AG08395 (cell line): ENCODE results near the gene GALNT10.

Experiments
- DNase-seq: peaks from one replicate; pipeline ENCODE4 v3.0.0; 2012; ENCODE audit warnings: mixed read lengths, low spot score

The GALNT10 gene

GRCh38 chr5:154296525-154297159, 106.1 kb downstream of the GALNT10 start:
- no peak for DNase-seq

DNA sequence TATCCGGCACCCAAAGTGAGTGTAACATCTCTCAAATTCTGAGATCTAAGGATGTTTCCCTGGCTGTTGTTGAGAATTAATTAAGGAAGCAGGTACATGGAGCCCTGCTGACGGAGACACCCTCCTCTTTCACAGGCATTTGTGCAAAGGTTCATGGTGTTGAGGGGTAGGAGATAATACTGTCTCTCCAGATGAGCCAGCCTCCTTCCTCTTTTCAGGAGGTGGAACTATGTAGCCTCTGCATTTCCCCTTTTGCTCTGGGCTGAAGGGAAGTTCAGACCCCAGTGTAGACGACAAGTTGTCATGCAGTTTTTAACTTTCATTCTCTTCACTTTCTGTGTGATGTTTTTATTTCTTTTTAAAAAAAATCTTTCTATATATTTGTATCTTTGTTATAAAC, 107.5 kb downstream of the GALNT10 start:
- DNase-seq, result no peak

- DNase-seq, result no peak
Observed at GRCh38 chr5:154300207-154300883, 109.8 kb downstream of the GALNT10 start.

DNA sequence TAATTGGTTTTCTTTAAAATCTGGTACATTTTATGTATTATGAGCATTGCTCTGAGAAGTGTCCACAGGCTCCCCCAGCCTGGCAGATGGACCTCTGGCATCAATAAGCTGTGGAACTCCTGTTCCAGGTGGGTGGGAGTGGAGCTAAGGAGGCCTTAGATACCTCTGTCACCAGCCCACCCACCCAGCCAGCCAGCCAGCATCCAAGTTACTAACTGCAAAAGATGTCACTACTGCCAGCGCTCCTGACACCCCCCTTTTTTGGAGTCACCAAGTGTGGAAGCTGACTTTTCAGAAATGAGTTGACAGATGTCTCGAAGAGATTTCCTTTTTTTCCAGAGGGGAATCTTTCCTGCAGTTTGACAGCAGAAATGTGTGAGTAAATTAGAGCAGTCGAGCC, 111.2 kb downstream of the GALNT10 start:
- DNase-seq, result no peak

DNA sequence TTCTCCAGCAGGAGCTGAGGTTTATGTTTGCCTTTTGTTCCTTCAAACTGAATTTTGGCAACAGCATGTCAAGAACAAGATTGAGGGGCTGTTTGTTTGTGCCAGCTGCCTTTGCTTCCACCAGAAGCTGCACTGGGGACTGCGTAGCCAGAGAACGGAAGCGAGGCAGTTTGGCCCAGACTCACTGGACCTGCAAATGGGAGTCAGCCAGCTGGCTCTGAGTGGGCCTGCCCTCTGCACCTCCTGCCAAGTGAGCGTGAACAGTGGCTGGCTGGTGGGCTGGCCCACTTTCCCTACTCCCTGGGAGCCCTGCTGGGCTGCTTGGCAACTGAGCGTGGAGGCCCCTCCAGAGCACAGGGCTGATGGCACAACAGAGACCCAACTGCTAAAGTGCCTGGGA, 111.6 kb downstream of the GALNT10 start:
- DNase-seq, result no peak

- no peak for DNase-seq
Observed at GRCh38 chr5:154303133-154303532, 112.6 kb downstream of the GALNT10 start.

DNA sequence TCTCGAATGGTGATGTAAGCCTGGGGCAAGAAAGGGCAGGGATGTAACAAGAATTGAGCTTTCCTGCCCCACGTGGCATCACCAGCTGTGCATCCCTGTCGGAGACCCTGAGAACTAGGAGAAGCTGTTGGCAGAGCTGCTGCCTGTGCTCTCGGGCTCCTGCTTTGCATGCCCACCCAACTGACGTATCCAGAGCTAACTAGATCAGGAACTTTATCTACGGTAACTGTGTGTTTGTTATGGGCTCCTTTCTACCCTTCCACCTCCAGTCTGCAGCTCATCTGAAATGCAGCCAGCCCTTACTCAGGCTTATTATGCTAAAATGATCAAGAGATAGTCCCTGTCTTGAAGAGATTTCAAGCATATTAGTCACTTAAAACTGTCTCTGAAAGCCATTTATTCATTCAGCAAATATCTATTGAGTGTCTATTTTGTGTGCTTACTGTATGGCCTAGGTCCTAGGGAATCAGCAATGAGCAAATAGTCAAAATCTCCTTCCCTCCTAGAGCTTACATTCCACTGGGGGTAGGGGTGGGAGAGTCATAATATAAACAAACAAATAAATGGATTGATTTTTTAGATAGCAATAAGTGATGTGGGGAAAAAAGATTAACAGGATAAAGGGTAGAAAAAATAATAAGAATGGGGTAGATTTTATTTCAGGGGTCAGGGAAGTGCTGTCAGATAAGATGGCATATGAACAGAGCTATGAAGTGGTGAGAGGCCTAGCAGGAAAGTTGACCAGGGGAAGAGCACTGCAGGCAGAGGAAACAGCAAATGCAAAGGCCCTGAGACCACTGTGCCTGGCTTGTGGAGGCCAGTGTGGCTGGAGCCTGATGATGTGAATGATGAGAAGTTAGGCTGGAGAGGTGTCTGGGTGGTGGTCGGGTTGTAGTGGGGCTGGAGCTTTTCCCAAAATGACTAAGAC, 118.2 kb downstream of the GALNT10 start:
- peak; percentile 65 for DNase-seq

- DNase-seq, result peak; percentile 60
Observed at GRCh38 chr5:154309371-154309745, 118.8 kb downstream of the GALNT10 start.

GRCh38 chr5:154309805-154310204, 119.3 kb downstream of the GALNT10 start:
- no peak for DNase-seq

GRCh38 chr5:154311362-154311761, 120.8 kb downstream of the GALNT10 start:
- DNase-seq, result no peak

DNA sequence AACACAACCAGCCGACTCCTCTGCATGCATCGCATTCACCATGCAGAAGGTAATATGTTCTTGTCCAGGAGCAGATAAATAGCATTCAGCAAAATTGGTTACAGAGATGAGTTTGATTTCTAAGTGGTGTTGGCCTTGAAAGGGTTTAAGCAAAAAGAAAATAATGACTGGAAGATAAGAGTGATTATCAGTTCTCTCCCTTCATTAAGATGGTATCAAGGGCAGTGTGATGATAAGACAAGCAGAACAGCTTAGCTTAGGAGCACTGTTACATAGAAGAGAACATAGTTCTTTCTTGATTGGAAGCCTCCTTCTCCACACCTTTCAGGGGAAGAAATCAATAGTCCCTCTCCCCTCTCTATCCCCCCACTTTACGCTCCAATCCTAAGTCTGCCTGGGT, 121.5 kb downstream of the GALNT10 start:
- no peak for DNase-seq

DNA sequence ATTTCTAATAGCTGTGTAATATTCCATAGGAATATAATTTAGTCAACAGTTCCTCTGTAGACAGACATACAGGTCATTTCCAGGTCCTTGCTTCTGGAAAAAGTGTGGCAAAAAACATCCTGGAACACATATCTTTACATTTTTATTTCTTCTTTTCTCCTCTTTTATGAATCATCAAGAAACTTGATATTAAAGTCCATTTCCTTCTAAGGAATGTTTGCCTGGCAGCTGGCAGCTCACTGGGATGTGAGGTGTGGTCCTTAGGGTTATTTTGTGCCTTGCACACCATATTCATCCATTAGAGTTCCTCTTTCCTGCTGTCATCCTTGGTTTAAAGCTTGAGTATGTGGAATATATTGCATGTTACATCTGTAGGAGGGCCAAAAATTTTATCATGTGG, 122.0 kb downstream of the GALNT10 start:
- DNase-seq, result peak; percentile 31

DNA sequence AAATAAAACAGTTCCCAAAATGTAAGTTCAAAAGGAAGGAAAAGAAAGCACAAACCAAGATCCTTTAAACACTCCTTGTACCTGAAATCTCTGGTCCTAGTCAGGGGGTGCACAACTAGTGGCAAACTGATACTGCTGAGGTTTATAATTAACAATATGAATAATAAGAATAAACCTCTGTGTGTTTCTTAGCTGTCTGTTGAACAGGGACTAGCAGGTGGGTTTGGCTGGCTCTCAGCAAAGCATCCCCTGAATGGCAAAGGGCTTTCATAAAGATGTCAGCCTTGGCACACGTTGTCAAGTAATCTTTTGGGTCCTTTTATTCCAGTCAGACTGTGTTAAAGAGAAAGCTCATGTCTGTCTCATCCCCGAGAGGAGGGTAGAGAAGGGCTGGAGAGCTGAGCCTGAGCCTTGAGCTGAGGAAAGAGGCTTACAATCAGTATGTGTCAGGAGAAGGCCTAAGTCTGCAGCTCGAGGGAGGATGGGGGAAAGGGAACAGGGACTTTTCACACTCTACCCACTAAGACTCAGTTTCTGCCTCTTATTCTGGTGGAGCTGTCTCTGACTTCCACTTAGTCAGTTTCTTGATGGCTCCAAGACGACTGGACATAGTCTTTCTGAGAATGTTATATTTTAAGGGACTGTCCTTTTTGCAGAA, 123.0 kb downstream of the GALNT10 start:
- DNase-seq, result no peak

GRCh38 chr5:154315196-154315595, 124.7 kb downstream of the GALNT10 start:
- no peak for DNase-seq

- DNase-seq, result no peak
Observed at GRCh38 chr5:154315756-154316155, 125.2 kb downstream of the GALNT10 start.

DNA sequence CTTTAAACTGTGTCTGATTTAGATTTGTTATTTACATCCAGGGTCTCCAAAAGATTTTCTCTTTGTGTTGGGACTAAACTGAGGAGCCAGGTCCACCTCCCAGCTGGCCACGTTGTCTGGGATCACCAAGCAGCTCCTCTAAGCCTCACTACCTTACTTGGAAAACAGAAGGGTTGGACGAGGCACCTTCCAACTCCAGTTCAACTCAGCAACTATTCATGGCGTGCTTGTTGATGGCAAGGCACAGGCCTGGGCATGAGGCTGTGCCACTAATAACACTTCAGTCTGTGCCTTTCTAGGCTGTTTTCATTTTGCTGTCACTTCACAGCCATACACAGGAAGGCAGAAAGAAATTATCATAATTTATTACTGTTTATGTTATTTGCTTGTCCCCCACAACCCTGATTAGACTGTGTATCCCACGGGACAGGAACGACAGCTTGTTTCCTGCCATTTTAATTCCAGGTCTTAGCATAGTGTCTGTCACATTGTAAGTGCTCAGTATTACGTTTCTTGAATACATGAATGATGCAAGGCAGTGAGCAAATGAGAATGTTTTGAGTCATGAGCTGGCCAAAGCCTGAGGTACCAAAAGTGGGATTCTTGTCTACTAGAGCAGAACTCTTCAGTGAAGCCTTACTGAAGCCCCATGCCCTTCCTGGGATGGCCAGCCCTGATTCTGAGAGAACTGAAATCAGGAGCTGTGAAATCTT, 125.8 kb downstream of the GALNT10 start:
- no peak for DNase-seq

DNA sequence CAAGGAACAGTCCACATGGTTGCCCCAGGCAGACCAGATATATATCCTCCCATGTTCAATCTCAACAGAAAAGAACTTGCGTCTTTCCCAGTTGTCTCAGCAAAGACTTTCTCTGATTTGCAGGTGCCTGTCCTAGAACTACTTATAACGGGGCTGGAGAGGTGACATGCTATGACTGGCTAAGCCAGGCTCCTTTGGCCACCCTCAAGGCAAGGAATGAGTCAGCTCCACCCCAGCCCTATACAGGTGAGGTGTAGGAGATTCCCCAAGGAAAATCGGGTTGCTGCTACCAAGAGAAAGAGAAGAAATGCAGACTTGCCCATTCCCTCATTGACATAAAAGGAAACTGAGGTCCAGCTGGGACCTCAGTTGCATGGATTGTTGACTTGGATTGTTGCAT, 127.4 kb downstream of the GALNT10 start:
- DNase-seq, result no peak

DNA sequence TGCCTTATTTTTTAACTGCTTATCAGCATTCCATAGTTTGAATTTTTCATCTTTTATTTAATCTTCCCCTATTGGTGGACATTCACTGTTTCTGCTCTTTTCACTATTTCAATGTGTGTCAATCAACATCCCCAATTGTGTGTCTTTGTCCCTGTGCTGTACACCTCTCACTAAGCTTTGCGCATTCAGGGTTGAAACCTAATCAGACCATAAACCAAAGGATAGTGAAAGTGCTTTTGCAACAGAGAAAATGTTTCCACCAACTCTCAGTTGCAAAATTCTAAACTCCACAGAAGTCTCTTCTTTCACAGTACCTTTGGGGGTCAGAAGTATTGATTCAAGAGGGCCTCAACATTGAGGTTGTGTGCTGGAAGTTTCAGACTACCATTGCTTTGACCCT, 128.2 kb downstream of the GALNT10 start:
- DNase-seq, result no peak

DNA sequence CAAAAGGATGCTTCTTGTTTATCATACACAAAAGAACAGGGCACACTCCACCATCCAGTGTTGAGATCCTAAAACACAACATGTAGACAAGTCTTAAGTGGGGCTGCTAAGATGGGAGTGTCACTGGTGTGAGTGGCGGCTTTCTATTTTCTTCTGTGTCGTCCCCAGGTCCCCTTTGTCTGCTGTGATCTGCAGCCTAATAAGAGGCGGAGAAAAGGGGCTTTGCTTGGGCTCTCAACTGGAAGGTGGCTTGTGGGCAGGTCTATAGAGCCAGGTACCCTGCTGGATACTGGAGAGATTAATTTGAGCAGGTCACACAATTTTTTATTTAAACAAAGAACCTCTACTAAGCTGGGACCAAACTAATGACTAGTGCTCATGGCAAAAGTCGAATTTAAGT, 129.2 kb downstream of the GALNT10 start:
- DNase-seq, result no peak

- DNase-seq, result no peak
Observed at GRCh38 chr5:154320224-154321089, 129.9 kb downstream of the GALNT10 start.

DNA sequence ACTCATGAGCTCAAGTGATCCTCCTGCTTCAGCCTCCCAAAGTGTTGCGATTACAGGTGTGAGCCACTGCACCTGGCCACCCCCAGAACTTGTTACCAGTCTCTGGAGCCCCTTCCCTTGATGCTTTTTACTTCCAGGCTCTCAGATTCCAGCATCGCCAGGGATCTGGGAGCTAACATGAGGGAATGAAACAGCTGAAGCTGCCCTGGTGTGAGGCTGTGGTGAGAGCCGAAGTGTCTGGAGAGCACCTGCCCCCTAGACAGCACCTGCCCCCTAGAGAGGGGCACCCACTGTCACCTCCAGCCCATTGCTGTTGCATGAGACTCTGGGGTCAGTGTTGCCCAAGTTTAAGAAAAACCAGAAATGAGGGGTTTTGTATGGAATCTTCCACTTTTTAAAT, 131.0 kb downstream of the GALNT10 start:
- no peak for DNase-seq
